Limb (tissue), 2 donors: Measurements from ENCODE around the gene MARCHF9.
"Not testable (repeated sequence)": the region's sequence is repeated elsewhere in the genome, so short reads cannot be mapped to it uniquely, and the experiment has no call there.

ENCODE experiments used
- DNase-seq, 2 donors: peaks; one replicate each; pipeline ENCODE4 v3.0.0-alpha.2; 2016; ENCODE audit errors: extremely low spot score in 2 of 2

Gene MARCHF9, protein sequence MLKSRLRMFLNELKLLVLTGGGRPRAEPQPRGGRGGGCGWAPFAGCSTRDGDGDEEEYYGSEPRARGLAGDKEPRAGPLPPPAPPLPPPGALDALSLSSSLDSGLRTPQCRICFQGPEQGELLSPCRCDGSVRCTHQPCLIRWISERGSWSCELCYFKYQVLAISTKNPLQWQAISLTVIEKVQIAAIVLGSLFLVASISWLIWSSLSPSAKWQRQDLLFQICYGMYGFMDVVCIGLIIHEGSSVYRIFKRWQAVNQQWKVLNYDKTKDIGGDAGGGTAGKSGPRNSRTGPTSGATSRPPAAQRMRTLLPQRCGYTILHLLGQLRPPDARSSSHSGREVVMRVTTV

DNA sequence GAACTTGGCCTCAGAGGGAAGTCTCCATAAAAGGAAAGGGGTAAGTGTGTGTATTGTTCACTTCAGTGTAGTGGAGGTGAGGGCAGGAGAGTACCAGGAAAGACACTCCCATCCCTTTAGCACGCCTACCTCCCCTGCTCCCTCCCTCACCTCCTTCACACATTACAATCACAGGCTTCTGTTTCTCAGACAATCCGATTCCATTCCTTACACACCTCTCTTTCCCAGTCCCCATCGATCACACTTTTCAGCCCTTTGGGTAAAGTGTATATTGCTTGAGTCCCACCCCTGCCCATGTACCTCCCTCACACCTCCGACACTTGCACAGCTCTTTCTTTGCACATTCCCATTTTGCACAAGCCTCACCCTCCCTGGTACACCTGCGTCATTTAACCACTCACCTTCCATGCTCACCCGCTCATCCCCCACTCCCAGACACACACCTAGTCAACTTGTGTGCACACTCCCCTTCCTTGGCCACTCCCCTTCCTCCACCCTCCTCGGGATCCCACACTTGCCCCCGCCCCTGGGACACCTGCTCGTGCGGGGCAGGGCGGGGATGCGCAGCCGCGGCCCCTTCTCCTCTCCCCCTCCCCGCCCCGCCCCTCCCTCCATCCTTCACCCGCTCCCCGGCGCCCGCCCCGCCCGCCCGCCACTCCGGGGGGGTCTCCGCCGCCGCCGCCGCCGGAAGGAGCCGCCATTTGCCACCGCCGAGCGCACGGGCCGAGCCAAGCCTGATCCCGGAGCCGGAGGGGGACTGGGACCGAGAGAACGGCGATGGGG is at the start of gene MARCHF9:
Gene MARCHF9, plus strand, starts transcription at position 693 of the 783 bp plus-strand sequence. CDS start 426 bp downstream, outside the sequence.
- peak in 1 of 2 donors; percentile 79 for DNase-seq

DNA sequence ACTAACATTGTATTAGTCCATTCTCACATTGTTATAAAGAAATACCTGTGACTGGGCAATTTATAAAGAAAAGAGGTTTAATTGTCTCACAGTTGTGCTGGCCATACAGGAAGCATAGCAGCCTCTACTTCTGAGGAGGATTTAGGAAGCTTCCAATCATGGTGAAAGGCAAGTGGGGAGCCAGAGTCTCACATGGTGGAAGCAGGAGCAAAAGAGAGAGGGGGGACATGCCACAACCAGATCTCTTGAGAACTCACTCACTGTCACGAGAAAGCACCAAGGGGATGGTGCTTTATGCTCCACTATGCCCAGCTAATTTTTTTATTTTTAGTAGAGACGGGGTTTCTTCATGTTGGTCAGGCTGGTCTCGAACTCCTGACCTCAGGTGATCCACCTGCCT is 47.7 kb upstream of the MARCHF9 start:
- no peak for DNase-seq

DNA sequence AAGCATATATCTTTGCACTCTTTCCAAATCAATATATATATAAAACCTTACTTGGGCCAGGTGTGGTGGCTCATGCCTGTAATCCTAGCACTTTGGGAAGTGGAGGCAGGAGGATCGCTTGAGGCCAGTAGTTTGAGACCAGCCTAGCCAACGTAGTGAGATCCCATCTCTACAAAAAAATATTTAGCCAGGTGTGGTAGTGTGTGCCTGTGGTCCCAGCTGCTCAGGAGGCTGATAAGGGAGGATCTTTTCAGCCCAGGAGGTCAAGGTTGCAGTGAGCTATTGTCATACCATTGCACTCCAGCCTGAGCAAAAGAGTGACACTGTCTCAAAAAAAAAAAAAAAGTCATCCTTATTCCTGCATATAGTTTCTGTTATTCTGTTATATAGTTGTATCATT is 46.6 kb upstream of the MARCHF9 start:
- DNase-seq, result no peak

DNA sequence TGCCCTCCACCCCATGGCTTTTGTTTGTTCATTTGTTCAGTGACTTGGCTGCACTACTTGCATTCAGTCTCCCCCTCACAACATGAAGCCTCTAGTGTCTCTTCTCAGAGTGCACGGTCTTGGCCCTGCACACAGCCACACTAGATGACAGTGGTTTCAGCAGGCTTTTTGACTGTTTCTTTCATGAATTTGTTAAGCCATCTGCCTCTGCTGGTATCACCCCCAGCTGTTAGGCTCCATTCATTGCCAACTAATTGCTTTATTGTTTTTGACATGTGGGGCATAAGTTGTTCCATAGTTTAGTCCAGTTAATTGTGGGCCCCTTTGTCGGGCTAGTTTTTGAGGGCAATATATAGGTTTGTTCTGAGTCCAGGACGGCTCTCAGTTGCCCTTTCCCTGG is 42.2 kb upstream of the MARCHF9 start:
- DNase-seq, result no peak

DNA sequence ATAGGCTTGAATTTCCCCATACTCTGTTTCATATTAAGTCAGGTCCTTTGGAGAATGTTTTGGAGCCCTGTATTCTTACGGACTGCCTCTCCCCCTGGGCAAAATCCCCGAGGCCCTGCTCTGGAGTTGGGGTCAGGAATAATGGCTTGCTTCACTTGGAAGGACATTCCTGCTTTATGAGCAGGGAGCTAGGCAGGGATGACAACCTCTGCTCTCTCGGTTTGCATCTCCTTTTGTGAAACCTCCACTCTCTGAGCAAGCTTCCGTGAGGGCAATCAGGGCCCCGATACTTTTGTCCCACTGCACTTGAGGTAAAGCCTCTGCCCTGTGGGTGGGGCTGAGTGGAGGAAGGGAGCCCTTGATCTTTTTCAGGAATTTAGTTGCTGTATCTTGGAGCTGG is 41.7 kb upstream of the MARCHF9 start:
- no peak for DNase-seq

DNA sequence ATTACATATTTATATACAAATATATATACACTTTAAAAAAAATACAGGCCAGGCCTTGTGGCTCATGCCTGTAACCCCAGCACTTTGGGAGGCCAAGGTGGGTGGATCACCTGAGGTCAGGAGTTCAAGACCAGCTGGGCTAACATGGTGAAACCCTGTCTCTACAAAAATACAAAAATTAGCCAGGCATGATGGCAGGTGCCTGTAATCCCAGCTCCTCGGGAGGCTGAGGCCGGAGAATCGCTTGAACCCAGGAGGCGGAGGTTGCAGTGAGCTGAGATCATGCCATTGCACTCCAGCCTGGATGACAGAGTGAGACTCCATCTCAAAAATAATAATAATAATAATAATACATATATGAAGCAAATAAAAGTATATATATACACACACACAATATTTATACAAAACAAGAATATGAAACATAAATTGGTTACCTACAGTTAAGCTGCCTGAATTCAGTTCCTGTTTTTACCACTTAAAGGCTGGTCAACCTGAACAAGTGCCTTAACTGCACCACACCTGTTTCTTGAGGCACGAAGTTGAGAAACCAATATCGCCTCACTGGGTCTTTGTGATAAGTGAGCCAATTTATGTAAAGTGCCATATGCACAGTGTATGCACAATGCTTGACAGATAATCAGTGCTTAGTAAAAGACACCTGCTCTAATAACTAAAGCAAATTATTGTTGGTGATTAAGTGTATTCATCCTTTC is 39.7 kb upstream of the MARCHF9 start:
- not testable (repeated sequence) for DNase-seq

DNA sequence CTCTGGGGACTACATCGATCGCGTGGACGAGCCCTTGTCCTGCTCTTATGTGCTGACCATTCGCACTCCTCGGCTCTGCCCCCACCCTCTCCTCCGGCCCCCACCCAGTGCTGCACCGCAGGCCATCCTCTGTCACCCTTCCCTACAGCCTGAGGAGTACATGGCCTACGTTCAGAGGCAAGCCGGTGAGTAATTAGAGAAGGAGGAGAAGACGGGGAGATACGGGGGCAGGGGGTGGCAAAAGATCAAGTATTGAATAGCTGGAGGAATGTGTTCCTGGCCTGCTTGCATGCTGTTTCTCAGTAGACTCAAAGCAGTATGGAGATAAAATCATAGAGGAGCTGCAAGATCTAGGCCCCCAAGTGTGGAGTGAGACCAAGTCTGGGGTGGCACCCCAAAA is 39.1 kb upstream of the MARCHF9 start:
- no peak for DNase-seq

DNA sequence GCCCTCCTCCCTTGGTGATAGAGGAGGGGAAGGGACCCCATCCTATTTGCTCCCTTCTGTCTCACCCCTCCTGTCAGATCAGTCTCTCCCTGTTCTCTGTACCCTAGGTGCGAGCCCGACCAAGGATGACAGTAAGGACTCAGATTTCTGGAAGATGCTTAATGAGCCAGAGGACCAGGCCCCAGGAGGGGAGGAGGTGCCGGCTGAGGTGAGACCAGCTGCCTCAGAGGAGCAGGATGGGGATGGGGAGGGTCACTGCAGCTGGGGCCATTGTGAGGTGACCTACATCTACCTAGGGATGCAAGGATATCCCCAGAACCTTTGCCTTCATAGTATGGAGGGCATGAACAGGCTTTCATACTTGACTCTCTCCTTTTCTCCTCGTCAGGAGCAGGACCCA is 38.6 kb upstream of the MARCHF9 start:
- no peak for DNase-seq

DNA sequence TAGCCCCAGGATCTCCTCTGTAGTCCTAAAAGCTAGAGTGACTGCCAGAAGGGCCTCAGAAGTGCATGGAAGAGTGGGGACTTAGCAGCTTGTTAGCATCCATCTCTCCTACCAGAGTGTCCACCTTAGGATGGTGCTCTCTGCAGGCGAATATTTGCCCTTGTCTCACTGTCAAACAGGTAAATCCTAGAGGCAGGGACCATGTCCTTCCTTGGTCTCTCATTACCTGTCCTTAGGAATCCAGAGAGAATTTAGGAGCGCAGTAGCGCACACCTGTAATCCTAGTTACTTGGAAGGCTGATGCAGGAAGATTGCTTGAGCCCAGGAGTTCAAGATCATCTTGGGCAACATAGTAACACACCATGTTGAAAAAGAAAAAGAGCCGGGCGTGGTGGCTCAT is 37.8 kb upstream of the MARCHF9 start:
- DNase-seq, result no peak

DNA sequence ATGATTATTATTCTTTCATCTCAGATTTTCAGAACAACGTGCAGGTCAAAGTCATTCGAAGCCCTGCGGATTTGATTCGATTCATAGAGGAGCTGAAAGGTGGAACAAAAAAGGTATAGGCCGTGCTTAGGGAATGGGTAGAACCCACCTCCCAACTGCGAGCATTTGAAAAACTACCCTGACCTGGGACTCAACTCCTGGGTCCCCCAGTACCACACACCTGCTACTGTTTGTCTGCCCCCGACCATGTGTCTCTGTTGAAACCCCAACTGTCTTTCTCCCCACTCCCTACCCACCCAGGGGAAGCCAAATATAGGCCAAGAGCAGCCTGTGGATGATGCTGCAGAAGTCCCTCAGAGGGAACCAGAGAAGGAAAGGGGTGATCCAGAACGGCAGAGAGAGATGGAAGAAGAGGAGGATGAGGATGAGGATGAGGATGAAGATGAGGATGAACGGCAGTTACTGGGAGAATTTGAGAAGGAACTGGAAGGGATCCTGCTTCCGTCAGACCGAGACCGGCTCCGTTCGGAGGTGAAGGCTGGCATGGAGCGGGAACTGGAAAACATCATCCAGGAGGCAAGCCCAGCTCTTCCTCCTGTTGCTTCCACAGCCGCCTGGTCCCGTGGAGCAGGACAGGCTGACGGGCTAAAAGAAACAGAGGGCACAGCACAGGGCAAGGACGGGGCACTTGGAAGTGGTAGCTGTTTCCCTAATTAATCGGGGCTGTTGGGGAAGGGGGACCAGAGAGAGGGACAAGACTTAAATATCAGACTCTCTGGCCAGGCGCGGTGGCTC is 36.9 kb upstream of the MARCHF9 start:
- DNase-seq, result no peak

DNA sequence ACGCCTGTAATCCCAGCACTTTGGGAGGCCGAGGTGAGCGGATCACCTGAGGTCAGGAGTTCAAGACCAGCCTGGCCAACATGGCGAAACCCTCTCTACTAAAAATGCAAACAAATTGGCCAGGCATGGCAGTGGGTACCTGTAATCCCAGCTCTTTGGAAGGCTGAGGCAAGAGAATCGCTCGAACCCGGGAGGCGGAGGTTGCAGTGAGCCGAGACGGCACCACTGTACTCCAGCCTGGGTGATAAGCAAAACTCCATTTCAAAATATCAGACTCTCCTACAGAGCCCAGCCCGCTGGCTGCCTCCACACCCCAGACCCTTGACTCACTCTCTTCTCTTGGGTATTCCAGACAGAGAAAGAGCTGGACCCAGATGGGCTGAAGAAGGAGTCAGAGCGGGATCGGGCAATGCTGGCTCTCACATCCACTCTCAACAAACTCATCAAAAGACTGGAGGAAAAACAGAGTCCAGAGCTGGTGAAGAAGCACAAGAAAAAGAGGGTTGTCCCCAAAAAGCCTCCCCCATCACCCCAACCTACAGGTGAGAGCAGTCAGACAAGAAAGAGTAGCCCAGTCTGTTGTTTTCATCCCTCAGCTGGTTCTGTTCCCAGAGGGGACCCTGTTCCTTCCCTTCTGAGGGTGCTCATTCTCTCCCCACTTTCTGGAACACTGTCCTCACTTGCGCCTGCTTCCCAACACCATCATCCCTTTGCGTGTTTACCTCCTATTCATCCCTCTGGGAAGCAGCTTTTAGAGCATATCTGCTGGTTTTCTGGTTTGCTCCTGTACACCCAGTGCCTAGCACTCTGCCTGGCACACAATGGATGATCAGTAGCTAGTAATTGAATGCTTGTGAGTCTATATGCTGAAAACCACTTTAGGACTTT is 36.0 kb upstream of the MARCHF9 start:
- no peak for DNase-seq

DNA sequence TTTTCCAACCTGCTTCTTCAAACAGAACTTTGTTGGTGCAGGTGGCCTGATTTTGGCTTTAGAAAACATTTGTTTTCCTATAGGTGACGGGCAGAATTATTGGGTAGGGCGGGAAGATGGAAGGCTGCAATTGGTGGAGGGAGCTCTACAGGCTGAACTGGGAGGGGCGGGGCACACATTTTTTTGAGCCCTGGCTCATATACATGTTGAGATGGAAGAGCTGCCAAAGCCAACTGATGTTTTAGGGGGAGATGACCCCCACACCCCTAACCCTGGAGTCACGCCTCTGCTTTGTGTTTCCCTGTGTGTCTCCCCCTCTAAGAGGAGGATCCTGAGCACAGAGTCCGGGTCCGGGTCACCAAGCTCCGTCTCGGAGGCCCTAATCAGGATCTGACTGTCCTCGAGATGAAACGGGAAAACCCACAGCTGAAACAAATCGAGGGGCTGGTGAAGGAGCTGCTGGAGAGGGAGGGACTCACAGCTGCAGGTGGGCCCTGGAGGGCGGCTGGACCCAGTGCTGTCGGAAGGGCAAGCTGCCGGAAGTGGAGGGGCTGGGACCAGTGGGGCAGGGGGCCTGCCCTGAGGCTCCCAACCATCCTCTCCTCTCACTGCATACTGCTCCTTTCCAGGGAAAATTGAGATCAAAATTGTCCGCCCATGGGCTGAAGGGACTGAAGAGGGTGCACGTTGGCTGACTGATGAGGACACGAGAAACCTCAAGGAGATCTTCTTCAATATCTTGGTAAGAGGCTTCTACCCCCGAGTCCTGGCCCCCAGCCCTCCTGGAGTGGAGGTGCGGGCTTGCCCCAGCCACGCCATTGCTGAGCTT is 34.9 kb upstream of the MARCHF9 start:
- no peak for DNase-seq

DNA sequence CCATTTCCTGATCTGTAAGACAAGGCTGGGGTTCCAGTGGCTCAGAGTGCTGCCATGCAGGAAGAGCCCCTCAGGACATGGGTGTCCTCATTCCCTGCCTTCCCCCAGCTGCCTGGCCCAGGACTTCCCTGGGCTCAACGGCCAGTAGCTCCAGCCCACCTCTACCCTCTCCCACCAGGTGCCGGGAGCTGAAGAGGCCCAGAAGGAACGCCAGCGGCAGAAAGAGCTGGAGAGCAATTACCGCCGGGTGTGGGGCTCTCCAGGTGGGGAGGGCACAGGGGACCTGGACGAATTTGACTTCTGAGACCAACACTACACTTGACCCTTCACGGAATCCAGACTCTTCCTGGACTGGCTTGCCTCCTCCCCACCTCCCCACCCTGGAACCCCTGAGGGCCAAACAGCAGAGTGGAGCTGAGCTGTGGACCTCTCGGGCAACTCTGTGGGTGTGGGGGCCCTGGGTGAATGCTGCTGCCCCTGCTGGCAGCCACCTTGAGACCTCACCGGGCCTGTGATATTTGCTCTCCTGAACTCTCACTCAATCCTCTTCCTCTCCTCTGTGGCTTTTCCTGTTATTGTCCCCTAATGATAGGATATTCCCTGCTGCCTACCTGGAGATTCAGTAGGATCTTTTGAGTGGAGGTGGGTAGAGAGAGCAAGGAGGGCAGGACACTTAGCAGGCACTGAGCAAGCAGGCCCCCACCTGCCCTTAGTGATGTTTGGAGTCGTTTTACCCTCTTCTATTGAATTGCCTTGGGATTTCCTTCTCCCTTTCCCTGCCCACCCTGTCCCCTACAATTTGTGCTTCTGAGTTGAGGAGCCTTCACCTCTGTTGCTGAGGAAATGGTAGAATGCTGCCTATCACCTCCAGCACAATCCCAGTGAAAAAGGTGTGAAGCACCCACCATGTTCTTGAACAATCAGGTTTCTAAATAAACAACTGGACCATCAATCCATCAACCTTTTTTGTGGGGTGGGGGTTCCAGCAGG is 34.0 kb upstream of the MARCHF9 start:
- DNase-seq, result no peak

DNA sequence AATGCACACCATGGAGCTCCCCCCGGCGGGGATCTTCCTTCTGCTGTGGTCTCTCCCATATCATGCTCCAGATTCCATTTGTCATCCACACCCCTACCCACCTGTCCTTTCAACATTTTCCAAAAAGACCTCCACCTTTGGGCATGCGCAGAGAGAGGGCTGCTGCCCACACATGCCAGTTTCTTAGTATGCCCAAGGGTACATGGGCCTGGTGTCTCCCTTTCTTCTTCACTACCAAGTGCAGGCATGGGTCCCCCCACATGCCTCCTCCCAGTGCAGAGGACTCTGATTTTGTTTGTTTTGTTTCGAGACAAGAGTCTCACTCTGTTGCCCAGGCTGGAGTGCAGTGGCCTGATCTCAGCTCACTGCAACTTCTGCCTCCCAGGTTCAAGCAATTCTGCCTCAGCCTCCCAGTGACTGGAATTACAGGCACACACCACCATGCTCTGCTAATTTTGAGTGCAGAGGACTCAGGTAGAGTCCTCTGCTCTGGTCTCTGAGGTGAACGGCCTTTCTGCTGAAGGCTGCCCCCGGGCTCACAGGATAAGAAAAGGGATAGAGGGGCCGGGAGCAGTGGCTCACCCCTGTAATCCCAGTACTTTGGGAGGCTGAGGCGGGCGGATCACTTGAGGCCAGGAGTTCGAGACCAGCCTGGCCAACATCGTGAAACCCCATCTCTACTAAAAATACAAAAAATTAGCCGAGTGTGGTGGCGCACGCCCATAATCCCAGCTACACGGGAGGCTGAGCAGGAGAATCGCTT is 32.9 kb upstream of the MARCHF9 start:
- not testable (repeated sequence) for DNase-seq

DNA sequence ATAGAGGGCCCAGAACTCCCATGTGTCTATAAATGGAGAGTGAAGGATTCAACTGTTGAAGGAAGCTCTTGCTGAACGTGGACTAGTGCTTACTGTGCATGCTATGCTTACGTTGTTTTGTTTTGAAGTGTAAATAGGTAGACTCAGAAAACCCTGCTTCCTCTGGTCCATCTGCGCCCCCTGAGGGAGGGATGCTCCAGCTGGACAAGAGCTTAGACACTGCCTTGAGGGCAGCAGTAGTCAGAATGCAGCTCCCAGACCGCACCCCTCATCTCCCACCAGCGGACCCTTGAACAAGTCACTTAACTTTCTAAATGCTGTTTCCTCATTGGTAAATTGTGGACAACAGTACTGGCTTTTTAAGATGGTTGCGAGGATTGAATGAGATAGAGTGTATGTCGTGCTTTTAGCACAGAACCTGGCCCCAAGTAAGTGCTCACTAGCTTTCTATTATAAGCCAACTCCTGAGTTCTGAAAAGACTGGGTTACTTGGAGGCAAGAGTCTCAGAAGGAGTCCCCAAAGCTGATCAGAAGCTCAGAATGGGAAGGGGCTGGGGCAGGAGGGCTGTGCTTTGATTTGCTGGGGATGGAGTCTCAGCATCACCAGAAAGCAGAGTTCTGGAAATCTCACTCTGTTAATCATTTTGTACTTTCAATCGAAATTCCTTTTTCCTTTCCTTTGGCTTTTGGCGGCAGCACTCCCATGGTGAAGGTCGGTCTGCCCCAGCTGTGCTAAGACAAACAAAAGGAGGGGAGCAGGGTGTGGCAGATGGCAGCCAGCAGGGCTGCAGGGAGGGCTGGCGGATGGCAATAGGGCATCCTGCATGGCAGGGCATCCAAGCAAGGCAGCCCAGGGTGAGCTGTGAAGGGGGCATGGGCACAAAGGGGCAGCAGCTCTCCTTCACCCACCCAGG is 31.9 kb upstream of the MARCHF9 start:
- no peak for DNase-seq

DNA sequence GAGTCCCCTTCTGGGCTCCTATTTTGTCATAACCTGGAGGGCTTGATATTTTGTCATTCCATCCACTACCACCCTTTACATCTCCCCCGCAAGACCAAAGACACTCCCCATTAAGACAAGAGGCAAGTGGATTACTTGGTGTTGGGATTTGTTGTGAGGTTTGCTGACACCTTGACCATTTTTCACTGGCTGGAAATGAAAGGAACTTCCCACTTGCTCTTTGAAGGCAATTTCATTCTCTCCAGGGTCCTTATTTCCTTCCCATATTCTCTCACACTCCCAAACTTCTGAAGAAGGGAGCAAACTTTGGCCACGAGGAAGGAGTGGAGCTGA is 31.3 kb upstream of the MARCHF9 start:
- no peak for DNase-seq
